HG03571 (cell line): ENCODE measurements around the gene MAB21L3.
A peak's percentile ranks its signal among the peaks of the same experiment; 100 is the strongest.

ENCODE experiments used
- ATAC-seq: cut with Tn5 transposase; IDR thresholded peaks from one replicate; pipeline ENCODE4 v1.9.1; 2021; ENCODE audit not compliant: unreplicated experiment

MAB21L3 gene

GRCh38 chr1:116164150-116164549, 53.0 kb downstream of the MAB21L3 start:
- no peak for ATAC-seq

DNA sequence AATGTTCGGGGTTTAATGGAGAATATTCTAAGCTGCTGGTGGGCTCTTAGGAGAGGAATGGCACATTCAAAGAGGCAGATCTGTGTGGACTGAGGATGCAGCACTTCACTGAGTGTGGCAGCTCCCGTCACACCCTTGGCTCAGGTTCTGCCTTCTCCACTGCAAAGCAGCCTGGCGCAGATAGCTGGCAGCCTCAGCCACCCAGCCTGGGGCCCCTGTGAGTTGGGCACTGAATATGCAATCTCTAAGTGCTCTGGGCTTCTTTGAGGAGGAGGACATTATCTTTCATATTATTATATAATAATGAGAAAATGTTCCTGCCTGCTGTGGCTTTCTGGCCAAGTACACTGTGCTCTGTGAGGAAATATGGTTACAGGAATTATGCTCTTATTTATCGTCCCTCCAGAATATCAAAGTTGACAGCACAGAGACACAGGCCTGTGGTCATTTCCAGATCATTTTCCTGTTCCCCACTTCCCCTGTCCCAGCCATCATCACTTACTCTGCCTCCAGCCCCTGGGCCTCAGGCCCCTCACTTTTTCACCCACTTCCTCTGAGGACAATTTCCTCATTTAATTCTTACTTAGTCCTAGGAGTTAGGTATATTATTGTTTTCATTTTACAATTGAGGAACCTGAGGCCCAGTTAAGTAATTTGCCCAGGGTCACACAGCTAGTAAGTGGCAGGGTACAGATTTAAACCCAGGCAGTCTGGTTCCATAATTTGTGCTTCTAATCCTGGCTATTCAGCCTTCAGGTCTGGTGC, 53.6 kb downstream of the MAB21L3 start:
- no peak for ATAC-seq

DNA sequence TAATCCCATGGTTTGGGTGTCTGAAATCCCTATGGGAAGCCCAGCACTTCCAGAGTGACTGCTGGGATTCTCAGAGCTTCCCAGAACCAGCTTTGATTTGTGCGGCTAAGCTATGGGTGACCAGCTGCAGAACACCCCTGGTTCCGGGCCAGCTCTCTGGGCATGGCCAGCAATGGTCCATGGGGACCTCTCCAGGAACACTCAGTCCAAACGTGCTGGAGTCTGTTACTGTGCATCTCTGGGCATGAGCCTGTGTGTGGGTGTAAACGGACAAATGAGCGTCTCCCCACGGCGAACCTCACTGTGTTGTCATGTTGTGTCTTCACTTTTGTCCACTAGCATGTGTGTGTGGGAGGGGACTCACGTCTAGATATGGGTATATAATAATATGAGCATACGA, 54.4 kb downstream of the MAB21L3 start:
- no peak for ATAC-seq

GRCh38 chr1:116166011-116166571, 54.9 kb downstream of the MAB21L3 start:
- ATAC-seq, result no peak

DNA sequence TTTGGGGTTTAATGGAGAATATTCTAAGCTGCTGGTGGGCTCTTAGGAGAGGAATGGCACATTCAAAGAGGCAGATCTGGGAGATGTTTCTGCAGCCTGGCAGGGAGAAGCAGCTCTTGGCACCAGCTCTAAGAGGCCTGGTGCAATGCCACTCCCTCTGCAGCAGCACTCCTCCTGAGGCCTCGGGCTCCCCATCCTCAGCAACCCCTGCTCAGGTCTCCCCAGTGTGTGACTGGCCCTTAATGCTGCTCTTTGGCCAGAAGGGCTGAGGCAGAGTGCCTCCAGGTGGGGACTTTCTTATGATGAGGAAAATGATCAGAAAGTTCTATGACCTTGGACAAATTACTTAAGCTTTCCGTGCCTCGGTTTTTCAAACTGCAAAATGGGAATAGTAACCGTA, 55.5 kb downstream of the MAB21L3 start:
- ATAC-seq, result no peak

- no peak for ATAC-seq
These were observed 56.6 kb downstream of the MAB21L3 start for GRCh38 chr1:116167625-116168276.

DNA sequence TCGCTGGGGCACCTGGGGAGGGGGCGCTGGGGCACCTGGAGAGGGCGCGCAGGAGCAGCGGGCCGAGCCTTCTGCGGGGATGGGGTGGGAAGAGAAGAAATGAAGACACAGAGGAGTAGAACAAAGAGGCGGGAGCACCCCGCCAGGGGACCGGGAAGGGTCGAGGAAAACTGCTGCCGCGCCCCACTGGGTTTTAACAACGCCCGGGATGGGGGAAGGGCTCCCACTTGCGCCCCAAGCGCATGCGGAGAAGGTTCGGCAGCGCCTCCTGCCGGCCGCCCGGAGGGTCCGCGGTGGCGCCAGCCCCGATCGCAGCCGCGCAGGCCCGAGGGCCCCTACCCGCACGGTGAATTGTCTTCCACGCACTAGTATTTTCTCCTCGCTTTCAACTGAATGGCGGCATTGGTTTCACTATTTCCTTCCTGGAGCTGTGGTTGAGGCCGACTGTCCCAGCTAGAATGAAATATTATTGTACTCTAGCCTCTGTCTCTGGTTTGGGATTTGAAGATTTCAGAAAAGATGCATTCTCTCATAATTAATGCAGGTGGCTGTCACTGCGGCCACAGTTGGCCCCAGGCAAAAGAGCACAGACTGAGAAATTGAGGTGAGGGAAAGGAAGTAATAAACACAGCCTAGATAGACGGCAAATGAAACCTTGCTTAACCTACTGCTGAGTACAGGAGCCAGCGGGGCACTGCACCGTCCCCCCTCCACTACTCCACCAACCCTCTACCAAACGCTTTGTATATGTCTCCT, 57.3 kb downstream of the MAB21L3 start:
- ATAC-seq, result peak; percentile 75

DNA sequence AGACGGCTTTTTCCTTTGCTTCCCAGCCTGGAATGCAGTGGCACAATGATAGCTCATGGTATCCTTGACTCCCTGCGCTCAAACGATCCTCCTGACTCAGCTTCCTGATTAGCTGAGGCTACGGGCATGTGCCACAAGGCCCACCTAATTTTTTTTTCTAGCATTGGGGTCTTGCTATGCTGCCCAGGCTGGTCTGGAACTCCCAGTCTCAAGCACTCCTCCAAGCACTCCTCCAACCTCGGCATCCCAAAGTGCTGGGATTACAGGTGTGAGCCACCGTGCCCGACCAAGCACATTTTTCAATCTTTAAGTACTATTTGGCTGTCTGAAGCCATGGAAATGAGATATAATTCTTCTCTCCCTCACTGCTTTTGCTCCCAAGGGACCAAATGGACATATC, 58.7 kb downstream of the MAB21L3 start:
- no peak for ATAC-seq

DNA sequence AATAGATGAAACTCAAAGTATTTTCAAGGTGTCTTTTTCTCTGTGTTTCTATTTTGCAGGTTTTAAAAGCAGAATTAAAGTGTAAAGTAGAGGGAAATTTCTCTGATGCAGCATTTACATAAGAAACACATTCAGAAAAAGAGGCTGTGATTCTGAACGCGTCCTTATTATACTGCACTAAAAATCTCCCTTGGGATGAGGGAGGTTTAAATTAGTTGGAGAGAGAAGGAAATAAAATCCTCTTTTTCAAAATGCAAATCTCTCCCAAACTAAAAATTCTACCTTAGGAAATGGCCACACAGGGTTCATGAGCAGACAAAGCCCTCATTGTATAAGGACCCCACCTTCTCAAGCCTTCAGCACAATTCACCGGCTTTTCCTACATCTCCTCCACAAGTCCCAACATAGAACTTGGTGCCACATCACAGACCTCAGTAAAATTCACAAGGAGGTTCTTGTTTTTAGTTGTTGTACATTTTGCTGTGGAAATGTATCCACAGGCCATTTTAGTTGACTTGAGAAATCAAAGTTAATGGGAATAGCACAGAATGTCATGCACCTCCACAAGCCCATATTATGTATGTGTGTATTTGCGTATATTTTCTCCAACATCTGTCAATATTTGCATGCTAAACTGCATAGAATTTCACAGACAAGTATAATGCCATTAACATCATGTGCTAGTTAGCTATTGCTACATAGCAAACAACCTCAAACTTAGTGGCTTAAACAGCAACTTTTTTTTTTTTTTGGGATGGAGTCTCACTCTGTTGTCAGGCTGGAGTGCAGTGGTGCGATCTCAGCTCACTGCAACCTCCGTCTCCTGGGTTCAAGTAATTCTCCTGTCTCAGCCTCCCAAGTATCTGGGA, 59.8 kb downstream of the MAB21L3 start:
- ATAC-seq, result no peak

GRCh38 chr1:116172666-116173065, 61.5 kb downstream of the MAB21L3 start:
- ATAC-seq, result no peak

DNA sequence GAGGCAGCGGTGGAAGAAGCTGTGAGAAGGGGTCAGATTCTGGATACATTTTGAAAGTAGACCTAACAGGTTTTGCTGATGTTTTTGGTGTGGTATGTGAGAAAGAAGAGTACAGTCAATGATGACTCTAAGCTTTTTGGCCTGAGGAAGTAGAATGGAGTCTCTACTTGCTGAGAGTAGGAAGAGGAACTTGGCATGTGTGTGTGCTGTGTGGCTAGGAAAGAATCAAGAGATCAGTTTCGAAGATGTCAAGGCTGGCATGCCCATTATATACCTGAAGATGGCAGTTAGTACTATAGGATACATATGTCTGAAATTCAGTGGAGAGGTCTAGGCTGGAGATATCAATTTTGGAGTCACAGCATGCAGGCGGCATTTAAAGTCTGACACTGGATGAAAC, 64.4 kb downstream of the MAB21L3 start:
- no peak for ATAC-seq

DNA sequence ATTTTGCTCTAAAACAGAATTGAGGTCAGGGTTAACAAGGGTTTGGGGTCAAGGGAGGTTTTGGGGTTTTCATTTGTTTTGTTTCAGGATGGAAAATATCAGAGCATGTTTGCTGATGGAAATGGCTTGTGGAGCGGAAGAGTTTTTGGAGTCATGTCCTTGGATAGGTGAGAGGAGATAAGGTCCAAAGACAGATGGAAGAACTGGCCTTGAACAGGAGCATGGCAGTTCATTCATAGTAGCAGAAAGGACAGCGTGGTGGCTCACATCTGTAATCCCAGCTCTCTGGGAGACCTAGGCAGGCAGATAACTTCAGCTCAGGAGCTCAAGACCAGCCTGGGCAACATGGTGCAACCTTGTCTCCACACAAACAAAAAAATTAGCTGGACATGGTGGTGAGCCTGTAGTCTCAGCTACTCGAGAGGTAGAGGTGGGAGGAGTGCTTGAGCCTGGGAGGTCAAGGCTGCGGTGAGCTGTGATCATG, 65.1 kb downstream of the MAB21L3 start:
- ATAC-seq, result no peak

GRCh38 chr1:116177861-116178260, 66.7 kb downstream of the MAB21L3 start:
- ATAC-seq, result no peak

DNA sequence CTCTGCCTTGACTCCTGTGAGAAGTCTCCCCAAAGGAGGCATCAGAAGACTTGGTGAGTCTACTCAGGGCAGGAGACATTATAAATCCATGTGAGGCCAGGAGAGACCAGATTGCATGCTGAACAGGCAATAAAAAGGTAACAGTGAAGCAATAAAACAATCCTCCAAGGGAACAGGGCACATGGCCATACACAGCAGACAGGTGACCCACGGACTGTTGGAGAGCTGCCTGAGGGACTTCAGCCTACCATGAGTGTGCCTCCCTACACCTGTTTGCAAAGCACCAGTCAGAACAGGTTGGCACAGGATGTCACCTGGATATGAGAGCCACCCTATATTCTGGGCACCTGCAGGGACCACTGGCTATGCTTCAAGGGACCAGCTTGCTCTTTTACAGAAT, 67.6 kb downstream of the MAB21L3 start:
- no peak for ATAC-seq

DNA sequence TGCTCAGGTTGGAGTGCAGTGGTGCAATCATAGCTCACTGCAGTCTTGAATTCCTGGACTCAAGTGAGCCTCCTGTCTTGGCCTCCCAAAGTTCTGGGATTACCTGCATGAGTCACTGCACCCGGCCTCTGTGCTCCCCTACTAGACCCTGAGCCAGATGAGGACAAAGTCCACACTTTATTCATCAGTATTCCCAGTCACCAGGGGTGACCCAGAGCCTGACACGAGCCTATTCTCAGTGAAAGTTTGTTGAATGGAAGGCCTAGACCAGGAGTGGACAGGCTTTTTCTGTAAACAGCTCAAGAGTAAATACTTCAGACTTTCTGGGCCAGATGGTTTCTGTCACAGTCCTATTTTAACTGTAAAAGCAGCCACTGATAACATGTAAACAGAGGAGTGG, 68.2 kb downstream of the MAB21L3 start:
- no peak for ATAC-seq

DNA sequence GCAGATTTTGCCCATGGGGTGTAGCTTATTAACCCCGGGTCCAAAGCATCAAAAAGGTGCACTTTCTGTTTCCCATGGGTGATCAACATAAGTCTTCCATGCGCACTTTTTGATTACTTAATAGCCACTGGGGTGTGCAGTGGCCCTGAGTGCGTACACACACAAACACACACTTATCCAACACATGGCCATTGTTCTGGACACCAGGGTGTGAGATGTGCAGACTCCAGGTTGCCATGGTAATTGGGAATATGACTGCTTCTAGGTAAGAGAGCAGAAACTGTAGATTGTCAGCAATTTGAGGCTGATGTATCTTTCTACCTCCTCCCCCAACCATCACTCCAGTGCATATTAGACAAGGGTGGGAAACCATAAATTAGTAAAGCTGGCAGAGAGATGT, 68.8 kb downstream of the MAB21L3 start:
- no peak for ATAC-seq

DNA sequence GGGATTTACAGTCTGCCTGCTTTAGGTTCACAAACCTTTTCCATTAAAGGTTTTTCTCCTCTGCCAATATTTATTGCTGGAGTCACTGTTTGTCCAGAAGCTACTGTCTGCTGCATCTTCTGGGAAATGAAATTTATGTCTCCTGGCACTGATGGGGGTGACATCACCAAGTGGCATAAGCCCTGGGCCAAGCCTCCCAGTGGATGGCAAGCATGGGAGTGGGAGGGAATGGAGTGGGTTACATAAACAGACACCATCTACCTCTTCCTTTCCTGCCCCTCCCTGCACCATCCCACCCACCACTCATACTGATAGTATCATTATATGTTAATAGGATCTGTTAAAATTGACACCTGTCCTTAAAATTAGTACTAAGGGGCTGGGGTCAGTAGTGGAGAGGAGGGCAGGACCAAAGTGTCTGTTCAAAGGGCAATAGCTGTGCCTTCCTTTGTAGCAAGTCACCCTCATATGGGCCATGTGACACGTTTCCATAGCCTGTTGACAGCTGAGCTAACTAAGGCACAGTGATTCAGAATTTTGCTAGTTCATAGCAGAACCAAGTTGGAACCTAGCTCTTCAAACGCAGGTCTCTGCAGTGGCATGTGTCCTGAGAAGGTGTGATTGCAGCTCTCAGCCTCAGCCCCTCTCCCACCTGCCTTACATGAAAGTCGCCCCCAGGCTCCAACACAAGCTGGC, 71.0 kb downstream of the MAB21L3 start:
- ATAC-seq, result no peak
